Stomach (tissue), 9 donors: ENCODE measurements around the gene TGM1. TPM values are rescaled to one million over a fixed set of nuclear protein-coding genes. Genes with fewer than 3 reads are reported as not detected.
A peak's percentile ranks its signal among the peaks of the same experiment; 100 is the strongest.

Source experiments
- DNase-seq, 2 donors: peaks; one replicate each; pipeline versions ENCODE4 v3.0.0 to v3.0.0-alpha.2; 2013 to 2019
- H3K27ac ChIP-seq, 5 donors: fragments of 200-600 bp in 4 of 5; sonication (generic) in 4 of 5; one replicate each; pipeline ENCODE4 v1.5.1; 2013 to 2019; ENCODE audit warnings: mild to moderate bottlenecking in 1 of 5, moderate library complexity in 1 of 5
- H3K27me3 ChIP-seq, 3 donors: fragments of 200-600 bp; sonication (generic); one replicate each; pipeline ENCODE4 v1.5.1; 2017 to 2019; ENCODE audit warnings: mixed run types in 1 of 3
- H3K36me3 ChIP-seq, 4 donors: fragments of 200-600 bp; sonication (generic); 1 replicate in 3 of 4; 2 replicates in 1 of 4; pipeline ENCODE4 v1.5.1; 2016 to 2019
- H3K4me1 ChIP-seq, 4 donors: fragments of 200-600 bp; sonication (generic); one replicate each; pipeline ENCODE4 v1.5.1; 2016 to 2019
- H3K4me3 ChIP-seq, 4 donors: fragments of 200-600 bp; sonication (generic) in 3 of 4; one replicate each; pipeline ENCODE4 v1.5.1; 2016 to 2019; ENCODE audit warnings: mild to moderate bottlenecking in 1 of 4
- H3K9me3 ChIP-seq, 4 donors: fragments of 200-600 bp; sonication (generic); one replicate each; pipeline ENCODE4 v1.5.1; 2016 to 2019
- CTCF ChIP-seq, 7 experiments: fragments of 450-650 bp in 4 of 7; fragments of 200-600 bp in 3 of 7; sonication (generic) in 3 of 7; IDR thresholded peaks; one replicate each; pipeline ENCODE4 v1.5.1; 2016 to 2019; ENCODE audit warnings: antibody characterized with exemption in 7 of 7, control low read depth in 2 of 7, mild to moderate bottlenecking in 1 of 7
- EP300 ChIP-seq: sonication (generic); formaldehyde crosslinking; IDR thresholded peaks from one replicate; pipeline ENCODE4 v1.6.1; 2017; ENCODE audit warnings: antibody characterized with exemption
- POLR2A ChIP-seq, 4 donors: fragments of 450-650 bp; IDR thresholded peaks; one replicate each; pipeline ENCODE4 v1.6.1; 2016; ENCODE audit warnings: antibody characterized with exemption in 4 of 4, control low read depth in 2 of 4, mild to moderate bottlenecking in 1 of 4, moderate library complexity in 1 of 4
- POLR2AphosphoS5 ChIP-seq, 3 donors: sonication (generic); formaldehyde crosslinking; IDR thresholded peaks; one replicate each; pipeline ENCODE4 v1.6.1; 2016; ENCODE audit warnings: antibody characterized with exemption in 3 of 3
- WGBS, 5 donors: extraction: QIAGEN DNeasy Blood & Tissue Kit in 3 of 5; methylation state at CpG; one replicate each; pipeline versions ENCODE4 v1.1.5 to v1.1.7; 2013 to 2018; 5-methylcytosine and 5-hydroxymethylcytosine counted together
- intact Hi-C: fragments of 100-400 bp; cut with DNase I; formaldehyde crosslinking; loops from one replicate; pipeline ENCODE4 v1.15.1; 2023; ENCODE audit warnings: low total_unique reads
- polyA plus RNA-seq, 3 donors: library from polyadenylated mRNA; stranded (reverse); fragments of 200-250 nt; gene quantifications; one replicate each; pipeline ENCODE4 v1.2.3, GENCODE V29; 2013
- total RNA-seq, 5 donors: library from RNA; depleted of rRNA; stranded (reverse); fragments of >200 nt; gene quantifications; one replicate each; pipeline versions ENCODE4 v1.1.0 to v1.2.3, GENCODE V29; 2014 to 2016
- donor health status: healthy with polysubstance abuse.
- donor health status: Bipolar disorder and iron deficiency.
- donor health status: healthy.

The TGM1 gene
- total and polyA plus RNA-seq, 8 donors = 1.7 to 131 (median 5.1) TPM

GRCh38 chr14:24212924-24213865 is 49.8 kb downstream of the TGM1 start, which contains the start of gene CHMP4A:
TSS of gene CHMP4A (minus strand) at chr14:24213488. CDS start at chr14:24213439, 49 bp downstream.
- Histone ChIP-seq H3K36me3 (peaks cover 30 to 52% (median 46%) of the 10 kb centered on the region in 4 donors), H3K27me3 (no peaks in the 10 kb centered on the region), H3K4me3 (peak within 1 kb of the TSS; percentile 55 to 84 (median 72)), H3K9me3 (no peaks in the 10 kb centered on the region), H3K4me1 (peaks cover 9 to 52% (median 39%) of the 10 kb centered on the region in 4 donors), H3K27ac (peak within 1 kb of the TSS; percentile 96 to 99 (median 98))
- 1 to 2% (median 1%) methylated on average over 41 to 53 of the region's 53 CpGs for WGBS, 5 donors
- intact Hi-C loops = no loop called here
- TF ChIP-seq POLR2A (IDR thresholded peaks at IDR 0.05) = peak in 2 of 4 donors; percentile 27 to 86
- peak in 1 of 7 experiments; percentile 30 for TF ChIP-seq CTCF (IDR thresholded peaks at IDR 0.05)
- peak; percentile 95 to 100 (median 99) for TF ChIP-seq POLR2AphosphoS5 (IDR thresholded peaks at IDR 0.05)
- TF ChIP-seq EP300 = no peak
- peak; percentile 94 to 99 for DNase-seq

- peaks cover 46 to 53% (median 52%) of the 10 kb centered on the region in 4 donors for H3K36me3 ChIP-seq
- WGBS, 5 donors = 91 to 96% (median 93%) methylated on average over 6 of the region's 6 CpGs
Observed at GRCh38 chr14:24211311-24211710, 51.7 kb downstream of the TGM1 start.

GRCh38 chr14:24207625-24208024 is 55.4 kb downstream of the TGM1 start:
- Histone ChIP-seq H3K36me3 (peaks cover 54 to 79% (median 71%) of the 10 kb centered on the region in 4 donors), H3K4me3 (no peak overlapping the region), H3K4me1 (peaks cover 0 to 22% (median 12%) of the 10 kb centered on the region in 4 donors), H3K27ac (no peak overlapping the region), H3K9me3 (no peaks in the 10 kb centered on the region), H3K27me3 (no peaks in the 10 kb centered on the region)
- DNase-seq = no peak
- intact Hi-C loops = no loop called here
- no peak for TF ChIP-seq POLR2A (IDR thresholded peaks at IDR 0.05)
- no peak for TF ChIP-seq CTCF (IDR thresholded peaks at IDR 0.05)
- no peak for TF ChIP-seq POLR2AphosphoS5 (IDR thresholded peaks at IDR 0.05)
- no peak for TF ChIP-seq EP300
- WGBS, 5 donors = 80 to 100% (median 100%) methylated on average over 2 of the region's 2 CpGs

More at GRCh38 chr14:24211311-24211710, 51.7 kb downstream of the TGM1 start:
- no peak for DNase-seq
- Histone ChIP-seq H3K4me3 (no peak overlapping the region), H3K9me3 (no peaks in the 10 kb centered on the region), H3K4me1 (peaks cover 9 to 50% (median 38%) of the 10 kb centered on the region in 4 donors), H3K27ac (no peak overlapping the region), H3K27me3 (no peaks in the 10 kb centered on the region)
- intact Hi-C loops = no loop called here
- TF ChIP-seq POLR2AphosphoS5 (IDR thresholded peaks at IDR 0.05) (no peak), POLR2A (IDR thresholded peaks at IDR 0.05) (no peak), EP300 (no peak), CTCF (IDR thresholded peaks at IDR 0.05) (no peak)

GRCh38 chr14:24207104-24207551 is 55.8 kb downstream of the TGM1 start:
- no peak for DNase-seq
- intact Hi-C loops = no loop called here
- Histone ChIP-seq H3K9me3 (no peaks in the 10 kb centered on the region), H3K4me1 (peaks cover 0 to 17% (median 7%) of the 10 kb centered on the region in 4 donors), H3K27me3 (no peaks in the 10 kb centered on the region), H3K27ac (no peak overlapping the region), H3K4me3 (no peak overlapping the region), H3K36me3 (peaks cover 54 to 84% (median 76%) of the 10 kb centered on the region in 4 donors)
- no peak for TF ChIP-seq POLR2A (IDR thresholded peaks at IDR 0.05)
- no peak for TF ChIP-seq EP300
- no peak for TF ChIP-seq POLR2AphosphoS5 (IDR thresholded peaks at IDR 0.05)
- no peak for TF ChIP-seq CTCF (IDR thresholded peaks at IDR 0.05)
- WGBS, 5 donors = 91 to 98% (median 94%) methylated on average over 5 of the region's 5 CpGs
